VCaP (cell line): ENCODE measurements around the gene CDC42EP2.

ENCODE experiments used
- H3K27ac ChIP-seq: fragments of 450-650 bp; 2 replicates; pipeline ENCODE4 v1.5.1; 2017
- TF ChIP-seq, protein P1 (sequence below): fragments of 450-650 bp; conservative IDR thresholded peaks from 2 replicates; pipeline ENCODE4 v1.5.1; 2017; ENCODE audit warnings: mild to moderate bottlenecking, moderate library complexity

CDC42EP2 gene

DNA sequence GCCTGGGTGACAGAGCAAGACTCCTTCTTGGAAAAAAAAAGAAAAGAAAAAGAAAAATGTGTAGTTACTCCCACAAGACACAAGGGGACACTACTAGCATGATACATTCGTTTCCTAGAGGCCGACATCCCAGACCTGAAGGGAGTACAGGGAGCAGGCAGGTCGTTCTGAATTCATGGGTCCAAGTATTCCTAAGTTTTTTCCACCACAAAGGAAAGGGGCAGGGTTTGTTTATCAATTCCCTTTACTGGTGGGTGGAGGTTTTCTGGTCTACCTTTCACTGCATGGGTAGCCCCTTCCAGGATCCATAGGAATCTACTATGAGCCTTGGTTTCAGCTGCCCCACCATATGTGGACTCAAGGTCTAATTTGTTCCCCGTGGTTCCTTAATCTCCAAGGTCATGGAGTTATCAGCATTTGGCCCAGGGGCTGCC lies 51.7 kb downstream of the CDC42EP2 start:
- TF ChIP-seq, protein P1, sequence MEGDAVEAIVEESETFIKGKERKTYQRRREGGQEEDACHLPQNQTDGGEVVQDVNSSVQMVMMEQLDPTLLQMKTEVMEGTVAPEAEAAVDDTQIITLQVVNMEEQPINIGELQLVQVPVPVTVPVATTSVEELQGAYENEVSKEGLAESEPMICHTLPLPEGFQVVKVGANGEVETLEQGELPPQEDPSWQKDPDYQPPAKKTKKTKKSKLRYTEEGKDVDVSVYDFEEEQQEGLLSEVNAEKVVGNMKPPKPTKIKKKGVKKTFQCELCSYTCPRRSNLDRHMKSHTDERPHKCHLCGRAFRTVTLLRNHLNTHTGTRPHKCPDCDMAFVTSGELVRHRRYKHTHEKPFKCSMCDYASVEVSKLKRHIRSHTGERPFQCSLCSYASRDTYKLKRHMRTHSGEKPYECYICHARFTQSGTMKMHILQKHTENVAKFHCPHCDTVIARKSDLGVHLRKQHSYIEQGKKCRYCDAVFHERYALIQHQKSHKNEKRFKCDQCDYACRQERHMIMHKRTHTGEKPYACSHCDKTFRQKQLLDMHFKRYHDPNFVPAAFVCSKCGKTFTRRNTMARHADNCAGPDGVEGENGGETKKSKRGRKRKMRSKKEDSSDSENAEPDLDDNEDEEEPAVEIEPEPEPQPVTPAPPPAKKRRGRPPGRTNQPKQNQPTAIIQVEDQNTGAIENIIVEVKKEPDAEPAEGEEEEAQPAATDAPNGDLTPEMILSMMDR, result peak; percentile 100
- H3K27ac ChIP-seq, result peak overlapping the region; percentile 46

DNA sequence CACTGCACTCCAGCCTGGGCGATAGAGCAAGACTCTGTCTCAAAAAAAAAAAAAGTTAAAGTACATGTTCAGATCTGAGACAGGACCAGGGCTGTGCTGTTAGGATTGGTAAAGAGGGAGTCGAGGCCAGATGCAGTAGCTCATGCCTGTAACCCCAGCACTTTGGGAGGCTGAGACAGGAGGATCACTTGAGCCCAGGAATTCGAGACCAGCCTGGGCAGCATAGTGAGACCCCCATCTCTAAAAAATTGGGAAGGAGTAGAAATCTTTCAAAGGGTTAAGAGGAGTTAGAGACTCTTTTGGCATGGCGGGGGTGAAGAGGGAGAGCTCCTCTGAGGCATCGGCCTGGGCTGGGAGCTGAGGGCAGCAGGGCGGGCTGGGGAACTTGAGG lies 56.0 kb downstream of the CDC42EP2 start:
- peak overlapping the region; percentile 16 for H3K27ac ChIP-seq
- TF ChIP-seq, protein P1, result no peak
